Left lung (tissue), 10 donors: ENCODE measurements around the gene DOCK4. TPM values are rescaled to one million over a fixed set of nuclear protein-coding genes. Genes with fewer than 3 reads are reported as not detected.

Source experiments
- ATAC-seq: fragments of 200-7000 bp; cut with Tn5 transposase; one replicate; pipeline ENCODE4 v1.9.1; 2020; ENCODE audit warnings: moderate library complexity
- DNase-seq, 4 donors: peaks; one replicate each; pipeline ENCODE4 v3.0.0-alpha.2; 2013 to 2020
- H3K27ac ChIP-seq, 2 donors: fragments of 200-600 bp; sonication (generic) in 1 of 2; one replicate each; pipeline versions ENCODE4 v1.5.0 to v1.8.0; 2020 to 2021
- H3K27me3 ChIP-seq, 2 donors: fragments of 200-600 bp; sonication (generic) in 1 of 2; one replicate each; pipeline versions ENCODE4 v1.5.0 to v1.8.0; 2020 to 2021
- H3K36me3 ChIP-seq, 2 donors: fragments of 200-600 bp; sonication (generic) in 1 of 2; one replicate each; pipeline versions ENCODE4 v1.5.0 to v1.8.0; 2020 to 2021
- H3K4me1 ChIP-seq, 2 donors: fragments of 200-600 bp; one replicate each; pipeline ENCODE4 v1.8.0; 2021
- H3K4me3 ChIP-seq, 2 donors: fragments of 200-600 bp; sonication (generic) in 1 of 2; one replicate each; pipeline versions ENCODE4 v1.5.0 to v1.8.0; 2020 to 2021; ENCODE audit warnings: mild to moderate bottlenecking in 1 of 2
- H3K9me3 ChIP-seq, 2 donors: fragments of 200-600 bp; sonication (generic) in 1 of 2; one replicate each; pipeline versions ENCODE4 v1.5.0 to v1.8.0; 2020 to 2021
- intact Hi-C, 2 donors: fragments of 100-400 bp; cut with DNase I; formaldehyde crosslinking; loops; one replicate each; pipeline versions ENCODE4 v1.11.2 to v1.14.2; 2022
- polyA plus RNA-seq, 6 donors: library from polyadenylated mRNA; unstranded; fragments of 120-200 nt; gene quantifications; one replicate each; pipeline ENCODE4 v1.2.1, GENCODE V29; 2013; ENCODE audit not compliant: insufficient read length in 6 of 6
- total RNA-seq, 2 donors: library from RNA; stranded (reverse); fragmentation: NEBNext Ultra II Directional; extraction: Animal tissue kit (Norgen Biotek cat#: 25700); gene quantifications; one replicate each; pipeline ENCODE4 v1.2.1, GENCODE V29; 2021
- TF ChIP-seq, protein P1 (sequence below), 2 donors: fragments of 200-600 bp; sonication (generic) in 1 of 2; IDR thresholded peaks; one replicate each; pipeline versions ENCODE4 v1.5.0 to v1.8.0; 2021; ENCODE audit warnings: antibody characterized with exemption in 2 of 2
- donor health status: DM: no; HTN: yes; CAD: no.
- donor health status: DM: no; HTN: no; CAD: no.

DOCK4 gene
- total and polyA plus RNA-seq, 8 donors = 38.9 to 64.3 (median 52.5) TPM

- Histone ChIP-seq H3K27me3 (no peaks in the 10 kb centered on the region), H3K9me3 (no peaks in the 10 kb centered on the region), H3K27ac (no peak overlapping the region), H3K4me1 (no peaks in the 10 kb centered on the region), H3K36me3 (no peaks in the 10 kb centered on the region), H3K4me3 (no peak overlapping the region)
- intact Hi-C loops = no loop called here
- DNase-seq = no peak
- ATAC-seq = no peak
- TF ChIP-seq, protein P1, sequence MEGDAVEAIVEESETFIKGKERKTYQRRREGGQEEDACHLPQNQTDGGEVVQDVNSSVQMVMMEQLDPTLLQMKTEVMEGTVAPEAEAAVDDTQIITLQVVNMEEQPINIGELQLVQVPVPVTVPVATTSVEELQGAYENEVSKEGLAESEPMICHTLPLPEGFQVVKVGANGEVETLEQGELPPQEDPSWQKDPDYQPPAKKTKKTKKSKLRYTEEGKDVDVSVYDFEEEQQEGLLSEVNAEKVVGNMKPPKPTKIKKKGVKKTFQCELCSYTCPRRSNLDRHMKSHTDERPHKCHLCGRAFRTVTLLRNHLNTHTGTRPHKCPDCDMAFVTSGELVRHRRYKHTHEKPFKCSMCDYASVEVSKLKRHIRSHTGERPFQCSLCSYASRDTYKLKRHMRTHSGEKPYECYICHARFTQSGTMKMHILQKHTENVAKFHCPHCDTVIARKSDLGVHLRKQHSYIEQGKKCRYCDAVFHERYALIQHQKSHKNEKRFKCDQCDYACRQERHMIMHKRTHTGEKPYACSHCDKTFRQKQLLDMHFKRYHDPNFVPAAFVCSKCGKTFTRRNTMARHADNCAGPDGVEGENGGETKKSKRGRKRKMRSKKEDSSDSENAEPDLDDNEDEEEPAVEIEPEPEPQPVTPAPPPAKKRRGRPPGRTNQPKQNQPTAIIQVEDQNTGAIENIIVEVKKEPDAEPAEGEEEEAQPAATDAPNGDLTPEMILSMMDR (IDR thresholded peaks at IDR 0.05) = no peak
Measured at GRCh38 chr7:112236597-112236996, 30.4 kb upstream of the DOCK4 start.

GRCh38 chr7:112234147-112234546 is 27.9 kb upstream of the DOCK4 start:
- H3K27ac ChIP-seq = no peak overlapping the region
- DNase-seq = no peak
- H3K9me3 ChIP-seq = no peaks in the 10 kb centered on the region
- intact Hi-C loops = no loop called here
- no peak overlapping the region for H3K4me3 ChIP-seq
- TF ChIP-seq, protein P1 (IDR thresholded peaks at IDR 0.05) = no peak
- no peak for ATAC-seq
- H3K4me1 ChIP-seq = no peaks in the 10 kb centered on the region
- no peaks in the 10 kb centered on the region for H3K36me3 ChIP-seq
- no peaks in the 10 kb centered on the region for H3K27me3 ChIP-seq

DNA sequence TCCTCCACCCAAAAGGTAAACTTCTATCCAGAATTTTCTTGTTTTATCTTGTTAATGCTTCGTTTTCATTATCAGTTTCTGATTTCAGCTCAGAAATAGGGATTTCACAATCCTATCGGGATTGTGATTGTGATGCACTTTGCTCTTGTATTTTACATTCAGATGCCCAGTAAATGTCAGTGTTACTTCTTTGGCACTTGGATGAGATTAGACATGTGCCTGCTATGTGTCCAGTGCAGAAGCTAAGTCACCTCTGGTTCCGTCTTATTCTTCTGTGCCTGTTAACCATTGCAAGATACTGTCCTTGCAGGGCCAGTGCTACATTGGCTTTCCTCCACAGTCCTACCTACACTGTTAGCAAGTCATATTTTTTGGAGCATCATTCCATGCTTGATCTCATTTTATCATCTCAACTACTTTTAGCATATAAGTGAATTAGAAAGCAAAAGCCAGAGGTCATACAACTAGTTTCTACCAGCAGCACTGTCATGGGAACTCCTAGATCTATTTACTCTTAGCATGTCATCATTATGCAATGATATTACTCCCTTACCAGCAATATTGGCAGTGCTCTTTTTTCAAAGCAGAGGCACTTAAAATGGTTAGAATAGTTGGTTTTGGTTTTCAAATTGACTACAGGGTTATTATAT is 27.0 kb upstream of the DOCK4 start:
- Histone ChIP-seq H3K4me1 (no peaks in the 10 kb centered on the region), H3K9me3 (no peaks in the 10 kb centered on the region), H3K27me3 (no peaks in the 10 kb centered on the region), H3K36me3 (no peaks in the 10 kb centered on the region), H3K27ac (no peak overlapping the region), H3K4me3 (no peak overlapping the region)
- TF ChIP-seq, protein P1 (IDR thresholded peaks at IDR 0.05) = no peak
- DNase-seq = no peak
- intact Hi-C loops = no loop called here
- ATAC-seq = no peak

GRCh38 chr7:112232212-112232978 is 26.2 kb upstream of the DOCK4 start:
- DNase-seq = no peak
- Histone ChIP-seq H3K36me3 (no peaks in the 10 kb centered on the region), H3K4me1 (no peaks in the 10 kb centered on the region), H3K9me3 (no peaks in the 10 kb centered on the region), H3K27me3 (no peaks in the 10 kb centered on the region), H3K4me3 (no peak overlapping the region), H3K27ac (no peak overlapping the region)
- intact Hi-C loops = no loop called here
- no peak for ATAC-seq
- TF ChIP-seq, protein P1 (IDR thresholded peaks at IDR 0.05) = no peak

DNA sequence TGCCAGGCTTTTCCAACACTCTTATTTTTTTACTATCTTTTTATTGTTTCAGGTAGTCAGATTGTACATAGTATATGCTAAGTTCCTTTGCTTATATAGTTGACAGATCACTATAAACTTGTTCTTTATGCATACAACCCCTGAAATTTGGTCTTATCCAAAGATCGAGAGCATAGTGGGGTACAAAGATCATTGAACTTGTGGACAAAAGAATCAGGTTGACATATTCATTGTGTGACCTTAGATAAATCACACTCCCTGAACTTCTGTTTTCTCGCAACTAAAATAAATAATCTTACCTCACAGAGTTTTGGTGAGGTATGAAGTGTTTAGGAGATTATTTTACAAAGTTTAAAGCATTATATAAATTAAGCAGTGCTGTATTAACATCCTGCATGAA is 22.4 kb upstream of the DOCK4 start:
- no peaks in the 10 kb centered on the region for H3K4me1 ChIP-seq
- H3K4me3 ChIP-seq = no peak overlapping the region
- no peaks in the 10 kb centered on the region for H3K9me3 ChIP-seq
- DNase-seq = no peak
- no peaks in the 10 kb centered on the region for H3K36me3 ChIP-seq
- H3K27ac ChIP-seq = no peak overlapping the region
- intact Hi-C loops = no loop called here
- no peaks in the 10 kb centered on the region for H3K27me3 ChIP-seq
- ATAC-seq = no peak
- TF ChIP-seq, protein P1 (IDR thresholded peaks at IDR 0.05) = no peak
